ENCODE measurements around the gene BCO1. TPM values are rescaled to one million over a fixed set of nuclear protein-coding genes. Genes with fewer than 3 reads are reported as not detected.

Gene BCO1, protein sequence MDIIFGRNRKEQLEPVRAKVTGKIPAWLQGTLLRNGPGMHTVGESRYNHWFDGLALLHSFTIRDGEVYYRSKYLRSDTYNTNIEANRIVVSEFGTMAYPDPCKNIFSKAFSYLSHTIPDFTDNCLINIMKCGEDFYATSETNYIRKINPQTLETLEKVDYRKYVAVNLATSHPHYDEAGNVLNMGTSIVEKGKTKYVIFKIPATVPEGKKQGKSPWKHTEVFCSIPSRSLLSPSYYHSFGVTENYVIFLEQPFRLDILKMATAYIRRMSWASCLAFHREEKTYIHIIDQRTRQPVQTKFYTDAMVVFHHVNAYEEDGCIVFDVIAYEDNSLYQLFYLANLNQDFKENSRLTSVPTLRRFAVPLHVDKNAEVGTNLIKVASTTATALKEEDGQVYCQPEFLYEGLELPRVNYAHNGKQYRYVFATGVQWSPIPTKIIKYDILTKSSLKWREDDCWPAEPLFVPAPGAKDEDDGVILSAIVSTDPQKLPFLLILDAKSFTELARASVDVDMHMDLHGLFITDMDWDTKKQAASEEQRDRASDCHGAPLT
- not detected for total RNA-seq

DNA sequence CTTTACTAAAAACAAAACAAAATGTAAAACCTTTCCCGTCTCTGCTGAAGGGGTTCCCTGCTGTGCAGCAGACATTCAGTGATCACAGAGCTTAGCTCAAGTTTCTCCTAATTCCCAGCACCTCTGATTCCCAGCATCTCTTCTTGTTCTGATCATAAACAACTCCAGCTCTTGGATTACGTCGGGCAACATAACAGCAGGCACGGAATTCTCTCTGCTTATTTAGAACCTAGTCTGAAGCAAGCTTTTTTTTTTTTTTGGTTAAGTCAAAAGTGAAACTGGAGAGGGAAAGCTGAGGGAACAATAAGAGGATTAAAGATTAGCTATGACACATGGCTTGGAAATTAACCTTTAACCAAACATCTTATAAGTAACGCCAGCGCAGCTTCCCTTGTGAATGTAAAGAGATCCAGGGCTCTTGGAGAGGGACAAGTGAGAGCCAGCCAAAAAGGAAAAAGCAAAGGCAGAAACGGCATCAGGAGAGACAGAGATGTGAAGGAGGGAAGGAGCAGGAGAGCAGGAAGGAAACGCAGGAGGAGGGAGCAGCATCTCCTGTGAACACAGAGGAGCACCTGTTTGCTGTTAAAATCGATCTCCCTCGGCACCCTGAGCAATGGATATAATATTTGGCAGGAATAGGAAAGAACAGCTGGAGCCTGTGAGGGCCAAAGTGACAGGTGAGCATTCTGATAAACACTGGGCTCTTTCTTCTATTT, at the start of gene BCO1:
Gene BCO1 (plus strand): TSS at position 394 of the 716 bp plus-strand sequence. CDS start 220 bp downstream, at position 614.
- Mint-ChIP-seq H3K4me3 (peak within 1 kb of the TSS; percentile 41), H3K27me3 (ENCODE audit: low read depth) (peaks cover 5% of the 10 kb centered on the region), H3K9me3 (no peaks in the 10 kb centered on the region), H3K4me1 (ENCODE audit: low read depth) (peaks cover 4% of the 10 kb centered on the region), H3K36me3 (ENCODE audit: insufficient read depth) (no peaks in the 10 kb centered on the region)
- no peak for ATAC-seq
- DNase-seq = no peak

DNA sequence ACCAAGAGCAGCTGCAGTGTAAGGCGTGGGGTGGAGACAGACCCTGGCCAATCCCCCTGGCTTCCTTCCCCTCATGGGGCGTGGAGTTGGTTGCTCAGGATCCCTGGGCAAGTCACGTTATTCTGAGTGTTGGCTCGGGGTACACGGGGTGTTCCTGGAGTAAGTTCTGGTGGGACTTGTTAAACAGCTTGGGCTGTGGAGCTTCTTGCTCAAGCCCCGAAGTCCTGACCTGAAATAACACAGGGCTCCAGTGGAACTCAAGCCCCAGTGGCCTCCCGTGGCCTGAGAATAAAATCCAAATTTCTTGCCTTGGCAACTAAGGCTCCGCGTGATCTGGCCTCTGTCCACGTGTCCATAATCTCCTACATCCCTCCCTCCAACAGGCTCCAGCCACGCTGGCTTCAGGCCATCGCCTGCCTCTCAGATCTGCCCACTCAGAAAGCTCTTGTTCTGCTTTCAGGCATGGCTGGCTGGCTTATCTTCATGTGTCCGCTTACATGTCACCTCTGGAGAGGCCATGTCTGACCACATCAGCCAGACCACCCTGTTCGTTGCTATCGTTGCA, 49.3 kb upstream of the BCO1 start:
- no peak for DNase-seq
- H3K27me3 Mint-ChIP-seq (ENCODE audit: low read depth) = peaks cover 6% of the 10 kb centered on the region
- no peaks in the 10 kb centered on the region for H3K4me1 Mint-ChIP-seq (ENCODE audit: low read depth)
- H3K9me3 Mint-ChIP-seq = no peaks in the 10 kb centered on the region
- no peak overlapping the region for H3K4me3 Mint-ChIP-seq
- no peaks in the 10 kb centered on the region for H3K36me3 Mint-ChIP-seq (ENCODE audit: insufficient read depth)
- ATAC-seq = no peak

DNA sequence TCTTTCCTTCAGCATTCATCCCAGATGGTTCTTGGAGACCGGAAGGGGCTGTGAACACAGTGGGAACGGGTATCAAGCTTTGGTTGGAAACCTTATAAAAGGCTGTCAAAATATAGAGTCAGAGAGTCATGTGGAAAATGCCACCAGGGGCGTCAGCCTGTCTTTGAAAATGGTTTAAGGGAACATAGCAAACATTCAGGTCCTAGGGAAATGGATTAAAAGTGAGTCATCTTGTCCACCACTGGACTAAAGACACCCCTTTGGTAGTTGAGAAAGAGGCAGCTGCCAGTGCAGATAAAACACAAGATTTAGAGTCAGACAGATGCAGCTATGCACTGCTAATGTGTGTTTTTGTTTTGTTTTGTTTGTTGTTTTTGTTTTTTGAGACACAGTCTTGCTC, 47.8 kb upstream of the BCO1 start:
- DNase-seq (no peak), ATAC-seq (no peak)
- Mint-ChIP-seq H3K9me3 (no peaks in the 10 kb centered on the region), H3K36me3 (ENCODE audit: insufficient read depth) (no peaks in the 10 kb centered on the region), H3K27me3 (ENCODE audit: low read depth) (peaks cover 10% of the 10 kb centered on the region), H3K4me1 (ENCODE audit: low read depth) (no peaks in the 10 kb centered on the region), H3K4me3 (no peak overlapping the region)

DNA sequence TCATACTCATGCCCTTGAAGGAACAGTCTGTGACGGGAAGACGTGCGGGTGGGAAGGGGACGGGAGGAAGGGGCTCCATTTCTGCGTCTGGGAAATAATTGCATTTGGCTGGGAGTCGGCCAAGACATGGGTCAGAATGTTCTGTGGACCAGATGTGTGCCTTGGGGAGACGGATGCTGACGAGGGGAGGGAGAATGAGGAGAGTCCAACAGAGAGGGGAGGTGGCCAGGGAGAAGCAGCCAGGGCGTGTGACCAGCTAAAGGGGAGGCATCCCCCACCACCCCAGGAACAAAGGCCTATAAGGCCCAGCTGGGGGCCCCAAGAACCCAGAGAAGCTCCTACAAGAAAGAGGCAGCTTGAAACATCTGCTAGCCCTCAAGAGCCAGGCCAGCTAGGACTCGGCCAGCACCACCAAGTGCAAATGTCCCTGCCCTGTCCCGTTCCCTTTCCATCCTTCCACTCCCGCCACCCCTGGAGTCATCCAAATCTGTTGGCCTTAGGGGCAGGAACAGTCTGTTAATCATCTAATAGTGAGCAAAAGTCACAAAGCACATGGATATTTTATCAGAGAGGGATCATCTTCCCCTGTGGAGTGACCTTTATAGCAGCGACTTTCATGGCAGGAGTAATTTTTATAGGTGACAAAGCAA, 42.5 kb upstream of the BCO1 start:
- DNase-seq (no peak), ATAC-seq (no peak)
- Mint-ChIP-seq H3K4me3 (no peak overlapping the region), H3K9me3 (no peaks in the 10 kb centered on the region), H3K27me3 (ENCODE audit: low read depth) (peaks cover 30% of the 10 kb centered on the region), H3K36me3 (ENCODE audit: insufficient read depth) (no peaks in the 10 kb centered on the region), H3K4me1 (ENCODE audit: low read depth) (no peaks in the 10 kb centered on the region)

DNA sequence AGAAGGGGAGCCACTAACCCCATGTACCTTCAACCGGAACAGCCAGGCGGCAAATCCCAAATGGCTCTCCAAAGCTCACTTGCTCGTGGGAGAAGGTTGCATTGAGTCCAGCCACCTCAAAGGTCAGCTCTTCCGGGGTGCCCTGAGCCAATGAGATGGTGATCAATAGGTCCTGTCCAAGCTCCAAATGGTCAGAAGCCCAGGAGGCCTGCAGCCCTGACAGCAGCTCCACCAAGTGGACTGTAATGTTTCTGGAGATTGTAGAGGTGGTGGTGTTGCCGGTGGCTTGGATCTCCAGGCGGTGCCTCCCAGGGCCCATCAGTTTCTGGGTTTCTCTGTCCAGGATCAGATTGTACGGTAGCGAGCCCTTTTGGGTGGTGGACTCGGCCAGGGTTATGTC, 39.9 kb upstream of the BCO1 start:
- no peak for ATAC-seq
- no peak overlapping the region for H3K4me3 Mint-ChIP-seq
- no peaks in the 10 kb centered on the region for H3K36me3 Mint-ChIP-seq (ENCODE audit: insufficient read depth)
- H3K27me3 Mint-ChIP-seq (ENCODE audit: low read depth) = peaks cover 27% of the 10 kb centered on the region
- no peaks in the 10 kb centered on the region for H3K9me3 Mint-ChIP-seq
- H3K4me1 Mint-ChIP-seq (ENCODE audit: low read depth) = no peaks in the 10 kb centered on the region
- no peak for DNase-seq

DNA sequence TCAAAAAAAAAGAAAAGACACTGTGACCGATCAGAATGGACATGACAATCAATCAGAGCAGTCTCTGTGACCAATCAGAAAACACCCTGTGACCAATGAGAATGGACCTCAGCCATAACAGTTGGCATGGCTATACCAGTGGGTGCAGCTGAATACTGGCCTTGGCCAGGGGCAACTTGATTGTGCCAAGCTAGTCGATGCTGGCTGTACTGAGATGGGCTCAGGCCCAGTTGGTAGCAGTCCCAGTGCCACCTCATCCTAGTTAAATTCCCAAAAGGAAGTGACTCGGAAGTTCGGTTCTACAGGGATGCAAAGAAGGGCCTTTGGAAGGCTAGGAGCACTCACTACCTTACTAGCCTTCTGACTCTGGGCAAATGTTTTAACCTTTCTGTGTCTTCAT, 37.2 kb upstream of the BCO1 start:
- Mint-ChIP-seq H3K27me3 (ENCODE audit: low read depth) (peaks cover 20% of the 10 kb centered on the region), H3K4me3 (no peak overlapping the region), H3K4me1 (ENCODE audit: low read depth) (no peaks in the 10 kb centered on the region), H3K36me3 (ENCODE audit: insufficient read depth) (no peaks in the 10 kb centered on the region), H3K9me3 (no peaks in the 10 kb centered on the region)
- no peak for DNase-seq
- no peak for ATAC-seq

DNA sequence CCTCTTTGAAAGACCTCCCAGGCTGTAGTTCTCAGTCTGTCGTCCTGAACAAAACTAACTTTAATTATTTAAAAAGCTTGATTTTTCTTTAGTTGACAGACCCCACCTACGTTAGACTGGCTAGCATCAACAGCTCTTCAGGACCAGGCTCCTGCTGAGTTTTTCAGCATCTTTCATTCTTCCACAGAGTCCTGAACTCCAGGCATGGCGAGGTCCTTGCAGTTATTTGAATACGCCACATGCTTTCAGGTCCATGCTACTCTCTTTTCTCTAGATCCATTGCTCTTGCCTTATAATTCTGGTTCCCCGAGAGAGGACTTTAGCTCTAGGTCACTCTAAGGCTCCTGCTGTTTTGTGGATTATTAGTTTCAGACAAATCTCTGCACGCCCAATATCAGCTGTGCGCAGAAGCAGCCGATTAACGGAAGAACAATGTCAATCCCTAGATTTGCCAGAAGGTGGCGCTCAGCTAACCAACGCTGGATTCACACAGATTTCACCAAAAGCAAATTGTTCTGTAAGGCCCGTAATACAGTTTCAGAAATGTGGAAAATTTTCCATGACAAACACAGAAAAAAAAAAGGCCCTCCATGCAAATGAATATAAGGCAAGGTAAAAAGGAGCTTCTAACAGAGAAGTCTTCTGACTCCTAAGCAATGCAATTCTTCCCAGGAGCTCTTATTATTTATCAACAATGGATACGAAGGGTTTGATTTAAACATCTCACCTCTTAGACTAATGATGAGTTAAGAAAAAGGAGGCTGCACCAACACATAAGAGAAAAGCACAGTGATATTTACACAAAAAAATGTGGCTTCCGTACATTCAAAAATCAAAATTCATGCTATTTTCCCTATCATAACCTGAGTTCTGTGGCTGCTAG, 33.5 kb upstream of the BCO1 start:
- ATAC-seq = no peak
- Mint-ChIP-seq H3K4me1 (ENCODE audit: low read depth) (no peaks in the 10 kb centered on the region), H3K9me3 (no peaks in the 10 kb centered on the region), H3K36me3 (ENCODE audit: insufficient read depth) (no peaks in the 10 kb centered on the region), H3K27me3 (ENCODE audit: low read depth) (peaks cover 8% of the 10 kb centered on the region), H3K4me3 (no peak overlapping the region)
- DNase-seq = peak; percentile 24

DNA sequence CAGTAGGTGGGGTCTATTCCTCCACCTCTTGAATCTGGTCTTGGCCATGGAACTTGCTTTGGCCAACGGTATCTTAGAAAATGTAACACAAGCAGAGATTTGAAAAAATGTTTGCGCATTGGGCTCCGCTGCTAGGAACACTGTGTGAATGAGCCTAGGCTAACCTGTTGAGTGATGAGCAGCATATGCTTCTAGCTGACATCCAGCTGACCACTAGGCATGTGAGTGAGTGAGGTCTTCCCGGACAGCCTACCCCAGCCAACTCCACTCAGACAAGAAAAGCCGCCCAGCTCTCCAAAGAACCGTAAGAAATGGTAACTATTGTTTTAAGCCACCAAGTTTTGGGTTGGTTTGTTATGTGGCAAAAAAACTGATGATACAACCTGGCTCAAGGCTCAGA, 31.4 kb upstream of the BCO1 start:
- Mint-ChIP-seq H3K9me3 (no peaks in the 10 kb centered on the region), H3K27me3 (ENCODE audit: low read depth) (peaks cover 18% of the 10 kb centered on the region), H3K36me3 (ENCODE audit: insufficient read depth) (no peaks in the 10 kb centered on the region), H3K4me1 (ENCODE audit: low read depth) (no peaks in the 10 kb centered on the region), H3K4me3 (no peak overlapping the region)
- no peak for ATAC-seq
- no peak for DNase-seq

DNA sequence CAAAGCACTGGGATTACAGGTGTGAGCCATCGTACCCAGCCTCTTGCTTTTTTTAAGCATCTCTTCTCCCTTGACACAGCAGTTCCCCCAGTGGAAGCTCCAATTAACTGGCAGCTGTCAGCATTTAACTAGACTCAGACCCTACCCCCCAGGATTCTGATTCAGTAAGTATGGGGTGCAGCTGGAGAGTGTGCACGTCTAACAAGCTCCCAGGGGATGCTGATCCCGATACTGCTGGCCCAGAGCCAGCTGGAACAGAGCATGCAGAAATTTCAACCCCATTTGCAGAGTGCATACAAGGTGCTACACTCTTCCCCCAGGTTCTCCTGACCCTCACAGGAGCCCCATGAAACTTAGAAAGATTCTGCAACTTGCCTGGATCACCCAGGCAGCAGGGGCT, 27.7 kb upstream of the BCO1 start:
- Mint-ChIP-seq H3K36me3 (ENCODE audit: insufficient read depth) (no peaks in the 10 kb centered on the region), H3K4me1 (ENCODE audit: low read depth) (no peaks in the 10 kb centered on the region), H3K27me3 (ENCODE audit: low read depth) (peaks cover 20% of the 10 kb centered on the region), H3K4me3 (no peak overlapping the region), H3K9me3 (no peaks in the 10 kb centered on the region)
- no peak for DNase-seq
- ATAC-seq = no peak

DNA sequence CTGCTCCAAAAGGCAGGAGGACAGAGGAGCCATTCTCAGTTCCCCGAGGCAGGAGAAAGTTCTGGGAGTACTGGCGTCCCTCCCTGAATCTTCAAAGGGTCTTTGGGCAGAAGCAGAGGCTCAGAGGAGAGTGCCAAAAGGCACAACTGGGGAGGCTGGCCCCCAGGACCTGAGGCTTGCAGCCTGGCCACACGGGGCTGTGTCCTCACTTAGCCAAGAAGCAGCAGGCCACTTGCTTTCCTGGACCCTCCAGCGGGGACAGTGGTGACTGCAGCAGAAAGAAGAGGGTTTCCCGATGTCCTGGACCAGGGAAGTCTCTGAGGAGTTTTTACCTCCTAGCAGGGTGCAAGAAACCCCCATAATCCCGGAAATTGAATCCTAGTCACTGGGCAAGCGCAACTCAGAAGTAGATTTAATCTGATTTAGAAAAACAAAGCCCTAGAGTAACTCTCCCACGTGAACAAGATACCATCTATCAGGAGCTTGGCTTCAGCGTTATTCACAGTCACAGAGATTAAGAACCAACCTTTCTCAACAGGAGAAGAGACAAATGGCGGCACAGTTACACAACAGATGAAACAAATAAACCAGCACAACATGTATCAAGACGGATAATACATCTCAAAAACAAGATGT, 25.5 kb upstream of the BCO1 start:
- H3K27me3 Mint-ChIP-seq (ENCODE audit: low read depth) = peaks cover 20% of the 10 kb centered on the region
- no peak for ATAC-seq
- no peak overlapping the region for H3K4me3 Mint-ChIP-seq

DNA sequence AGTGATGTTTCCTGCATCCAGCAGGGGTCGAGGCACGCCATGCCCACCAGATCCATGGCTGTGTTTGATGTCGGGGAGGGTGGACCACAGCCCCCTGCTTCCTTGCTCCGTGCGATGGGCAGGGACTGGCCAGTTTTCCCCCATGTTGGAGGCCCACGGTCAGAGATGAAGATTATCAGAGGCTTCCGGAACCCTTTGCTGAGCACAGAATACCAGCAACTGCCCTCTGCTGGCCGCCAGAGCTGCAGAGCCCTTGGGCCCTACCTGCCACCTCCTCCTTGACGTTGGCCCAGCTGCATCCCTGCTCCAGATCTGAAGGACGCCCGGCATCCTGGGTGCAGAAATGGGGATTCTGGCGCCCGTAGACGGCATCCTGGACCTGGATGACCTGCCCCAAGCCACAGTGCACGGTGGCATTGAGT, 23.7 kb upstream of the BCO1 start:
- Mint-ChIP-seq H3K36me3 (ENCODE audit: insufficient read depth) (no peaks in the 10 kb centered on the region), H3K27me3 (ENCODE audit: low read depth) (peaks cover 18% of the 10 kb centered on the region)
- DNase-seq = no peak

More for the DNA sequence above, 25.5 kb upstream of the BCO1 start:
- Mint-ChIP-seq H3K36me3 (ENCODE audit: insufficient read depth) (no peaks in the 10 kb centered on the region), H3K4me1 (ENCODE audit: low read depth) (no peaks in the 10 kb centered on the region), H3K9me3 (no peaks in the 10 kb centered on the region)
- DNase-seq = no peak

DNA sequence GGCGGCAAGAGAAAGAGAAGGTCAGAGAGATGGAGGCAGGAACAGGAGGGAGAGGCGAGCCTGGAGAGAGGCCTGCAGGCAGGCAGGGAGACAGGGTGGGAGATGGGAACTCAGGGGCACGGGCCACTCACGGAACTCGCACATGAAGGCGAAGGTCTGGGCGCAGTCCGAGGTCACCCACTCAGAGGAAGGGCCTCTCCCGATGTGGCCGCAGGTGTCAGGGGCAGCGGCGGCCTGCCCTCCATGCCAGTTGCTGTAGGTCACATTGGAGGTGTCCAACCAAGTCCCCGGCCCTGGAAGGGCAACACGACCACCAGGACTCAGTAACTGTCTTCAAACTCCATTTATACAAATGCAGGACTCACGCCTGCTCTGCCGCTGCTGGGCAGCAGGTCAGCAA, 22.4 kb upstream of the BCO1 start:
- Mint-ChIP-seq H3K27me3 (ENCODE audit: low read depth) (peaks cover 13% of the 10 kb centered on the region), H3K4me1 (ENCODE audit: low read depth) (no peaks in the 10 kb centered on the region), H3K9me3 (no peaks in the 10 kb centered on the region), H3K36me3 (ENCODE audit: insufficient read depth) (no peaks in the 10 kb centered on the region), H3K4me3 (no peak overlapping the region)
- DNase-seq = no peak
- ATAC-seq = no peak

More for the DNA sequence above, 23.7 kb upstream of the BCO1 start:
- no peak for ATAC-seq
- H3K4me3 Mint-ChIP-seq = no peak overlapping the region
- H3K9me3 Mint-ChIP-seq = no peaks in the 10 kb centered on the region
- H3K4me1 Mint-ChIP-seq (ENCODE audit: low read depth) = no peaks in the 10 kb centered on the region

DNA sequence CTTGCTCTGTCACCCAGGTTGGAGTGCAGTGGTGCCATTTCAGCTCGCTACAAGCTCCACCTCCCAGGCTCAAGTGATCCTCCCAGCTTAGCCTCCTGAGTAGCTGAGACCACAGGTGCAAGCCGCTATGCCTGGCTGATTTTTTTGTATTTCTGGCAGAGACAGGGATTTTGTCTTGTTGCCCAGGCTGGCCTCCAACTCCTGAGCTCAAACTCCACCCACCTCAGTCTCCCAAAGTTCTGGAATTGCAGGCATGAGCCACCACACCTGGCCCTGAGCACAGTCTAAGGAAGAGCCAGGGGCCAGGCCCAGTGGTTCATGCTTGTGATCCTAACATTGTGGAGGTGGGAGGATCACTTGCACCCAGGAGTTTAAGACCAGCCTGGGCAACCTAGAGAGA, 21.8 kb upstream of the BCO1 start:
- H3K27me3 Mint-ChIP-seq (ENCODE audit: low read depth) = peaks cover 7% of the 10 kb centered on the region
- no peaks in the 10 kb centered on the region for H3K9me3 Mint-ChIP-seq
- H3K4me1 Mint-ChIP-seq (ENCODE audit: low read depth) = no peaks in the 10 kb centered on the region
- no peak for DNase-seq
- H3K36me3 Mint-ChIP-seq (ENCODE audit: insufficient read depth) = no peaks in the 10 kb centered on the region
- no peak for ATAC-seq
- H3K4me3 Mint-ChIP-seq = no peak overlapping the region
